Omental fat pad (tissue), 4 donors: ENCODE data around the gene VPS29. TPM values are rescaled to one million over a fixed set of nuclear protein-coding genes. Genes with fewer than 3 reads are reported as not detected.
"Not testable (repeated sequence)": the region's sequence is repeated elsewhere in the genome, so short reads cannot be mapped to it uniquely, and the experiment has no call there.

ENCODE experiments used
- ATAC-seq: fragments of 150-250 bp; one replicate; pipeline ENCODE4 v1.9.1; 2016; ENCODE audit warnings: mild to moderate bottlenecking, moderate library complexity; ENCODE audit not compliant: low FRiP score
- DNase-seq: peaks from one replicate; pipeline ENCODE4 v3.0.0-alpha.2; 2019; ENCODE audit warnings: low spot score
- CTCF ChIP-seq, 3 donors: fragments of 450-650 bp; IDR thresholded peaks; one replicate each; pipeline ENCODE4 v1.5.1; 2016 to 2017; ENCODE audit warnings: antibody characterized with exemption in 3 of 3, mild to moderate bottlenecking in 3 of 3, moderate library complexity in 2 of 3
- total RNA-seq, 4 donors: library from RNA; depleted of rRNA; stranded (reverse); fragments of >200 nt; gene quantifications; one replicate each; pipeline ENCODE4 v1.1.0, GENCODE V29; 2016

VPS29 gene
- total RNA-seq, 4 donors from 2014 or later: 83.5 to 98.8 (median 86.8) TPM

- ATAC-seq: no peak
- TF ChIP-seq CTCF (IDR thresholded peaks at IDR 0.05): no peak
- no peak for DNase-seq
These were observed 26.4 kb upstream of the VPS29 start for GRCh38 chr12:110528277-110528839.

GRCh38 chr12:110520876-110521712 is 19.2 kb upstream of the VPS29 start:
- not testable (repeated sequence) for ATAC-seq, DNase-seq

GRCh38 chr12:110518014-110518413 is 16.1 kb upstream of the VPS29 start:
- not testable (repeated sequence) for ATAC-seq, DNase-seq

- DNase-seq (no peak), ATAC-seq (no peak)
- TF ChIP-seq CTCF (IDR thresholded peaks at IDR 0.05): no peak
These were observed 15.1 kb upstream of the VPS29 start for GRCh38 chr12:110516995-110517394.

DNA sequence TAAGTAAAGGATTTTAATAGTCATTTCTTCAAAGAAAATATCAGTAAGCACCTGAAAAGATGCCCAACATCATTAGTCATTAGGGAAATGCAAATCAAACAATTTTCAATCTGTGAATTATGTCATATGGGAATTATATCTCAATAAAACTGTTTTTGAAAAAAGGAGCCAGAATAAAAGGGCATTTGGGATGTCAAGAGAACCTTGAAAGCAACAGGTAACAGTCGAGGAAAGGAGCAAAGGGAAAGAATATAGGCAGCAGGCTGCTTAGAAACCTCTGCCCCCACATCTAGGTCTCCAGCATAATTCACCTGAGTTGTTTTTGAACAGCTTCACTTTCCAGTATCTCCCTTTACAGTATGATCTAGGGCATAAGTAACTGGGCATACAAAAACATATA is 12.5 kb upstream of the VPS29 start:
- no peak for TF ChIP-seq CTCF (IDR thresholded peaks at IDR 0.05)
- DNase-seq: no peak
- ATAC-seq: no peak

DNA sequence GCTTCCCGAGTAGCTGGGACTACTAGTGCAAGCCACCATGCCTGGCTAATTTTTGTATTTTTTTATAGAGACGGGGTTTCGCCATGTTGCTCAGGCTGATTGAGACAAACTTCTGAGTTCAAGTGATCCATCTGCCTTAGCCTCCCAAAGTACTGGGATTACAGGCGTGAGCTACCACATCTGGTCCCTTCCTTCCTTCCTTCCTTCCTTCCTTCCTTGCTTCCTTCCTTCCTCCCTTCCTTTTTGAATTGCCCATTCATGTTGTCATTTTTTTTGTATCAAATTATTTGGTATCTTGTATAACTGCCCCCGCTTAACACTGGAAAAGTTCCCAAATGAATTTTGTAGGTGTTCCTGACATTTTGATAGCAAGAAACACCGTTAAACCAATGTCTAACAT is 11.9 kb upstream of the VPS29 start:
- TF ChIP-seq CTCF (IDR thresholded peaks at IDR 0.05): no peak
- ATAC-seq (no peak), DNase-seq (no peak)

GRCh38 chr12:110508071-110508586 is 6.2 kb upstream of the VPS29 start:
- ATAC-seq (no peak), DNase-seq (no peak)
- TF ChIP-seq CTCF (IDR thresholded peaks at IDR 0.05): no peak

GRCh38 chr12:110505332-110505731 is 3.4 kb upstream of the VPS29 start:
- ATAC-seq: no peak

More at GRCh38 chr12:110505332-110505731, 3.4 kb upstream of the VPS29 start:
- DNase-seq: no peak
- TF ChIP-seq CTCF (IDR thresholded peaks at IDR 0.05): no peak
